GM19035 (cell line): ENCODE results near the gene TMEM100.
"Not testable (repeated sequence)": the region's sequence is repeated elsewhere in the genome, so short reads cannot be mapped to it uniquely, and the experiment has no call there.

ENCODE experiments used
- ATAC-seq: cut with Tn5 transposase; IDR thresholded peaks from one replicate; pipeline ENCODE4 v1.9.1; 2021; ENCODE audit not compliant: unreplicated experiment

The TMEM100 gene

GRCh38 chr17:55690105-55690508 lies 32.6 kb downstream of the TMEM100 start:
- no peak for ATAC-seq

- no peak for ATAC-seq
Measured at GRCh38 chr17:55689672-55690071, 33.0 kb downstream of the TMEM100 start.

- no peak for ATAC-seq
Measured at GRCh38 chr17:55688057-55688456, 34.6 kb downstream of the TMEM100 start.

- ATAC-seq, result no peak
Measured at GRCh38 chr17:55687037-55687436, 35.6 kb downstream of the TMEM100 start.

GRCh38 chr17:55683550-55684315 lies 38.9 kb downstream of the TMEM100 start:
- no peak for ATAC-seq

GRCh38 chr17:55681342-55681700 lies 41.3 kb downstream of the TMEM100 start:
- no peak for ATAC-seq

GRCh38 chr17:55680686-55681341 lies 41.9 kb downstream of the TMEM100 start:
- no peak for ATAC-seq

GRCh38 chr17:55677446-55677845 lies 45.2 kb downstream of the TMEM100 start:
- ATAC-seq, result no peak

GRCh38 chr17:55676274-55676673 lies 46.4 kb downstream of the TMEM100 start:
- ATAC-seq, result no peak

GRCh38 chr17:55673743-55674506 lies 48.7 kb downstream of the TMEM100 start:
- no peak for ATAC-seq

GRCh38 chr17:55672585-55673501 lies 49.8 kb downstream of the TMEM100 start:
- no peak for ATAC-seq

GRCh38 chr17:55672010-55672409 lies 50.7 kb downstream of the TMEM100 start:
- ATAC-seq, result not testable (repeated sequence)
